ENCODE results near the gene FAM171A1. TPM values are rescaled to one million over a fixed set of nuclear protein-coding genes. Genes with fewer than 3 reads are reported as not detected.

FAM171A1 gene
- total and polyA plus RNA-seq, 2 of the 13 experiments (the other 11 are each of a cell fraction or from before 2014, with no cell fraction given): 21.5 to 34.7 TPM

DNA sequence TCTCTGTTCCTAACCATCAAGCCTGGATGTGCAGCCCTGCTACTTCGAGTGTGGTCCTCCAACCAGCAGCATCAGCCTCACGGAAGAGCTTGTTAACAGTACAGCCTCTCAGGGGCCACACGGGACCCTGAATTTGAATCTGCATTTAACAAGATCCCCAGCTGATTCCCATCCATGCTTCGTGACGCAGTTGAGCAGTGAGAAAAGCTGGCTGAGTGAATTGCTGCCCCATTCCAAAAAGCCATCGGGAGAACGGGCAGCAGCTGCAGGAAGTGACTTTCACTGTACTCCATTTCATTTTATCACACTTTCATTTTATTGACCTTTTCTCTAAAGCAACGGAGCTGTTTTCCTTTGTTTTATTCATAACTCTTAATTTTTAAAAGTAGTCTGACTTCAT is 22.5 kb downstream of the FAM171A1 start:
- intact Hi-C loops (cut with micrococcal nuclease; ENCODE audit: unreplicated experiment): loop anchor here (10.0 kb wide), 1 partner anchor 184 kb away; the partner anchor contains the start of gene NMT2
- FAIRE-seq (no peak), ATAC-seq (no peak), DNase-seq (ENCODE audit: low spot score) (no peak)
- no TSS peak for BruUV-seq (replicated peaks)
- H3K4me2 ChIP-seq (ENCODE audit: low read depth, low read length): no peak overlapping the region
- no peaks in the 10 kb centered on the region for H3K27me3 ChIP-seq (ENCODE audit: control insufficient read depth in 1 of 2, insufficient read depth in 2 of 2, low read length in 2 of 2)
- in situ Hi-C loops (cut with HindIII; ENCODE audit: extremely low pct_ligation_motif_present, low pct_unique_long_range_greater_than_20kb): no loop called here
- H3K9ac ChIP-seq (ENCODE audit: insufficient read depth, low read depth, low read length): no peak overlapping the region
- H3K27ac ChIP-seq (ENCODE audit: extremely low read length, insufficient read depth, low read length): no peak overlapping the region
- no peaks in the 10 kb centered on the region for H4K20me1 ChIP-seq (ENCODE audit: insufficient read depth, low read length)
- ChIA-PET CTCF (ENCODE audit: low intra/inter-chr PET ratio, low total read pairs) (no interaction called here), POLR2A (no interaction called here)
- no peaks in the 10 kb centered on the region for H3K36me3 ChIP-seq (replicated peaks in 1 of 2; ENCODE audit: control insufficient read depth in 1 of 2, insufficient read depth in 2 of 2, low read length in 2 of 2)
- no peak for TF ChIP-seq SP1 (IDR thresholded peaks at IDR 0.05)
- TF ChIP-seq SP1 (CRISPR knock-in tag; IDR thresholded peaks at IDR 0.05): no peak
- TF ChIP-seq HNRNPUL1 (IDR thresholded peaks at IDR 0.05; ENCODE audit: low read depth, low read length): no peak
- TF ChIP-seq, protein P1, sequence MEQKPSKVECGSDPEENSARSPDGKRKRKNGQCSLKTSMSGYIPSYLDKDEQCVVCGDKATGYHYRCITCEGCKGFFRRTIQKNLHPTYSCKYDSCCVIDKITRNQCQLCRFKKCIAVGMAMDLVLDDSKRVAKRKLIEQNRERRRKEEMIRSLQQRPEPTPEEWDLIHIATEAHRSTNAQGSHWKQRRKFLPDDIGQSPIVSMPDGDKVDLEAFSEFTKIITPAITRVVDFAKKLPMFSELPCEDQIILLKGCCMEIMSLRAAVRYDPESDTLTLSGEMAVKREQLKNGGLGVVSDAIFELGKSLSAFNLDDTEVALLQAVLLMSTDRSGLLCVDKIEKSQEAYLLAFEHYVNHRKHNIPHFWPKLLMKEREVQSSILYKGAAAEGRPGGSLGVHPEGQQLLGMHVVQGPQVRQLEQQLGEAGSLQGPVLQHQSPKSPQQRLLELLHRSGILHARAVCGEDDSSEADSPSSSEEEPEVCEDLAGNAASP (CRISPR knock-in tag; IDR thresholded peaks at IDR 0.05; ENCODE audit: borderline replicate concordance): no peak
- TF ChIP-seq ARNT (IDR thresholded peaks at IDR 0.05): no peak
- no peak for TF ChIP-seq ZNF10 (CRISPR knock-in tag; IDR thresholded peaks at IDR 0.05; ENCODE audit: borderline replicate concordance, low read depth)
- TF ChIP-seq, protein P2, sequence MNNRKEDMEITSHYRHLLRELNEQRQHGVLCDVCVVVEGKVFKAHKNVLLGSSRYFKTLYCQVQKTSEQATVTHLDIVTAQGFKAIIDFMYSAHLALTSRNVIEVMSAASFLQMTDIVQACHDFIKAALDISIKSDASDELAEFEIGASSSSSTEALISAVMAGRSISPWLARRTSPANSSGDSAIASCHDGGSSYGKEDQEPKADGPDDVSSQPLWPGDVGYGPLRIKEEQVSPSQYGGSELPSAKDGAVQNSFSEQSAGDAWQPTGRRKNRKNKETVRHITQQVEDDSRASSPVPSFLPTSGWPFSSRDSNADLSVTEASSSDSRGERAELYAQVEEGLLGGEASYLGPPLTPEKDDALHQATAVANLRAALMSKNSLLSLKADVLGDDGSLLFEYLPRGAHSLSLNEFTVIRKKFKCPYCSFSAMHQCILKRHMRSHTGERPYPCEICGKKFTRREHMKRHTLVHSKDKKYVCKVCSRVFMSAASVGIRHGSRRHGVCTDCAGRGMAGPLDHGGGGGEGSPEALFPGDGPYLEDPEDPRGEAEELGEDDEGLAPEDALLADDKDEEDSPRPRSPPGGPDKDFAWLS (CRISPR knock-in tag; IDR thresholded peaks at IDR 0.05; ENCODE audit: borderline replicate concordance): no peak
- no peak for TF ChIP-seq ATF7-NPFF (CRISPR knock-in tag; IDR thresholded peaks at IDR 0.05; ENCODE audit: low read depth)
- TF ChIP-seq, protein P3, sequence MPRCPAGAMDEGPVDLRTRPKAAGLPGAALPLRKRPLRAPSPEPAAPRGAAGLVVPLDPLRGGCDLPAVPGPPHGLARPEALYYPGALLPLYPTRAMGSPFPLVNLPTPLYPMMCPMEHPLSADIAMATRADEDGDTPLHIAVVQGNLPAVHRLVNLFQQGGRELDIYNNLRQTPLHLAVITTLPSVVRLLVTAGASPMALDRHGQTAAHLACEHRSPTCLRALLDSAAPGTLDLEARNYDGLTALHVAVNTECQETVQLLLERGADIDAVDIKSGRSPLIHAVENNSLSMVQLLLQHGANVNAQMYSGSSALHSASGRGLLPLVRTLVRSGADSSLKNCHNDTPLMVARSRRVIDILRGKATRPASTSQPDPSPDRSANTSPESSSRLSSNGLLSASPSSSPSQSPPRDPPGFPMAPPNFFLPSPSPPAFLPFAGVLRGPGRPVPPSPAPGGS (CRISPR knock-in tag; IDR thresholded peaks at IDR 0.05): no peak
- no peak for TF ChIP-seq IKZF1 (IDR thresholded peaks at IDR 0.05)
- TF ChIP-seq, protein P4, sequence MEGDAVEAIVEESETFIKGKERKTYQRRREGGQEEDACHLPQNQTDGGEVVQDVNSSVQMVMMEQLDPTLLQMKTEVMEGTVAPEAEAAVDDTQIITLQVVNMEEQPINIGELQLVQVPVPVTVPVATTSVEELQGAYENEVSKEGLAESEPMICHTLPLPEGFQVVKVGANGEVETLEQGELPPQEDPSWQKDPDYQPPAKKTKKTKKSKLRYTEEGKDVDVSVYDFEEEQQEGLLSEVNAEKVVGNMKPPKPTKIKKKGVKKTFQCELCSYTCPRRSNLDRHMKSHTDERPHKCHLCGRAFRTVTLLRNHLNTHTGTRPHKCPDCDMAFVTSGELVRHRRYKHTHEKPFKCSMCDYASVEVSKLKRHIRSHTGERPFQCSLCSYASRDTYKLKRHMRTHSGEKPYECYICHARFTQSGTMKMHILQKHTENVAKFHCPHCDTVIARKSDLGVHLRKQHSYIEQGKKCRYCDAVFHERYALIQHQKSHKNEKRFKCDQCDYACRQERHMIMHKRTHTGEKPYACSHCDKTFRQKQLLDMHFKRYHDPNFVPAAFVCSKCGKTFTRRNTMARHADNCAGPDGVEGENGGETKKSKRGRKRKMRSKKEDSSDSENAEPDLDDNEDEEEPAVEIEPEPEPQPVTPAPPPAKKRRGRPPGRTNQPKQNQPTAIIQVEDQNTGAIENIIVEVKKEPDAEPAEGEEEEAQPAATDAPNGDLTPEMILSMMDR (CRISPR knock-in tag; IDR thresholded peaks at IDR 0.05): no peak
- TF ChIP-seq PHB2 (IDR thresholded peaks at IDR 0.05; ENCODE audit: partially characterized antibody): no peak
- TF ChIP-seq ELF3 (CRISPR knock-in tag; IDR thresholded peaks at IDR 0.05): no peak
- TF ChIP-seq ZNF121 (CRISPR knock-in tag; IDR thresholded peaks at IDR 0.05): no peak
- no peak for TF ChIP-seq RBM22 (optimal IDR thresholded peaks at IDR 0.05; ENCODE audit: low read length)
- TF ChIP-seq SMC3 (IDR thresholded peaks at IDR 0.05; ENCODE audit: low read length): no peak
- H3K79me2 ChIP-seq (ENCODE audit: insufficient read depth, low read length): peaks cover 85% of the 10 kb centered on the region
- no peak overlapping the region for H3K4me3 ChIP-seq (replicated peaks in 1 of 3; ENCODE audit: insufficient read depth in 1 of 3, low read depth in 2 of 3, low read length in 3 of 3)
- no peaks in the 10 kb centered on the region for H3K9me3 ChIP-seq (ENCODE audit: low read length)
- H3K4me1 ChIP-seq (ENCODE audit: insufficient read depth, low read length): peaks cover 89% of the 10 kb centered on the region
- no peak overlapping the region for H2AFZ ChIP-seq (ENCODE audit: low read length)
- 93% methylated on average over 8 of the region's 8 CpGs for WGBS (ENCODE audit: low lambda C conversion rate)
